ACHN (cell line): ENCODE results near the gene CDK8.

Experiments used
- DNase-seq: peaks from one replicate; pipeline ENCODE4 v3.0.0-alpha.2; 2015
- in situ Hi-C: cut with HindIII; loops from 2 replicates; pipeline ENCODE4 v1.10.0; 2017; ENCODE audit warnings: low sequenced_read_pairs, low pct_ligation_motif_present, low pct_unique_long_range_greater_than_20kb

CDK8 gene

GRCh38 chr13:26412936-26413716 lies 159.2 kb downstream of the CDK8 start:
- in situ Hi-C loops: no loop called here
- no peak for DNase-seq

- in situ Hi-C loops: no loop called here
- no peak for DNase-seq
Observed at GRCh38 chr13:26420282-26420960, 166.5 kb downstream of the CDK8 start.

GRCh38 chr13:26422036-26422435 lies 168.1 kb downstream of the CDK8 start:
- in situ Hi-C loops: no loop called here

GRCh38 chr13:26423629-26424028 lies 169.7 kb downstream of the CDK8 start:
- in situ Hi-C loops: no loop called here
- DNase-seq: no peak

More at GRCh38 chr13:26422036-26422435, 168.1 kb downstream of the CDK8 start:
- DNase-seq: no peak

GRCh38 chr13:26424181-26424580 lies 170.3 kb downstream of the CDK8 start:
- in situ Hi-C loops: no loop called here
- no peak for DNase-seq

- in situ Hi-C loops: no loop called here
Observed at GRCh38 chr13:26425443-26426358, 171.8 kb downstream of the CDK8 start.

GRCh38 chr13:26433776-26434175 lies 179.8 kb downstream of the CDK8 start:
- DNase-seq: no peak
- in situ Hi-C loops: no loop called here

More at GRCh38 chr13:26425443-26426358, 171.8 kb downstream of the CDK8 start:
- no peak for DNase-seq

GRCh38 chr13:26435171-26435570 lies 181.2 kb downstream of the CDK8 start:
- DNase-seq: no peak
- in situ Hi-C loops: no loop called here

GRCh38 chr13:26435646-26436045 lies 181.7 kb downstream of the CDK8 start:
- no peak for DNase-seq
- in situ Hi-C loops: no loop called here

- DNase-seq: no peak
- in situ Hi-C loops: no loop called here
Observed at GRCh38 chr13:26436914-26437313, 183.0 kb downstream of the CDK8 start.

GRCh38 chr13:26440111-26440510 lies 186.2 kb downstream of the CDK8 start:
- in situ Hi-C loops: no loop called here
- DNase-seq: no peak

- in situ Hi-C loops: no loop called here
Observed at GRCh38 chr13:26441476-26441875, 187.5 kb downstream of the CDK8 start.

GRCh38 chr13:26442541-26442940 lies 188.6 kb downstream of the CDK8 start:
- in situ Hi-C loops: no loop called here
- DNase-seq: no peak

More at GRCh38 chr13:26441476-26441875, 187.5 kb downstream of the CDK8 start:
- no peak for DNase-seq

- in situ Hi-C loops: no loop called here
- DNase-seq: no peak
Observed at GRCh38 chr13:26445092-26445491, 191.2 kb downstream of the CDK8 start.

GRCh38 chr13:26446751-26447150 lies 192.8 kb downstream of the CDK8 start:
- DNase-seq: no peak
- in situ Hi-C loops: no loop called here

- DNase-seq: no peak
- in situ Hi-C loops: no loop called here
Observed at GRCh38 chr13:26448032-26448431, 194.1 kb downstream of the CDK8 start.

- in situ Hi-C loops: no loop called here
Observed at GRCh38 chr13:26449063-26449848, 195.3 kb downstream of the CDK8 start.

More at GRCh38 chr13:26449063-26449848, 195.3 kb downstream of the CDK8 start:
- no peak for DNase-seq
